ENCODE results near the gene CISD1. TPM values are rescaled to one million over a fixed set of nuclear protein-coding genes. Genes with fewer than 3 reads are reported as not detected.

The CISD1 gene
- total RNA-seq, 1 donor from 2014 or later: 24.8 TPM

DNA sequence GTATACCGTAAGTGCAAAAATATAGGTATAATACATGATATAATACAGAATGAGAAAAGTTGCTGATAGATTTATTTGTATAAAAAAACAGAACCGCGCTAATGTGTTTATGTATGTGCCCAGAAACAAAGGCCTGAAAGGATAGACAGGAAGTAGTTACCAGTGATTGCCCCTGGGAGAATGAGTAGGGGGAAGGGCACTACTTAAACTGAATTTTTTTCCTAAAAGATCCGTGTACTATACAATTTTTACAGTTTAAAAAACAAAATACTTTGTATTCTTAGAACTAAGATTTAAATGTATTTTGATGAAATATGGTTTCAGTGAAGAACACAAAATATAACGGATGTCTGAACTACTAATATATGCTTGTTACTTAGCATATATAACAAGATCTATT lies 4.2 kb upstream of the CISD1 start:
- DNase-seq (ENCODE audit: extremely low read depth, low read depth, low spot score): no peak

DNA sequence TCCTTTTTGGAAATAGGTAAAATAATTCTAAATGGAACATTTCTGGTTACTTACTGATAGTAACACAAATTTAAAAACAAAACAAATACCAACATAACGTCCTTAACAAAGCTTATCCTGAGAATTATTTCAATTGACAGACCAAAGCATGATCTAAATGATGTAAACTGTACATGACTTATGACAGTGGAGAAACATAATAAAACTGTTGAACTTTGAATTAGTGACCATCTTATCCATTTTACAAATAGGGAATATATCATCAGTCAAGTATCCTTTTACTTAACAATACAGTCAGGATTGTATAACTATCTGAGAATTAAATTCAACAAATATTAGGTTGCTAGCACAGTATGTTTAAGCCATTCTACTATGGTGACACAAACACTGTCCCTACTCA lies 3.7 kb upstream of the CISD1 start:
- no peak for DNase-seq (ENCODE audit: extremely low read depth, low read depth, low spot score)

DNA sequence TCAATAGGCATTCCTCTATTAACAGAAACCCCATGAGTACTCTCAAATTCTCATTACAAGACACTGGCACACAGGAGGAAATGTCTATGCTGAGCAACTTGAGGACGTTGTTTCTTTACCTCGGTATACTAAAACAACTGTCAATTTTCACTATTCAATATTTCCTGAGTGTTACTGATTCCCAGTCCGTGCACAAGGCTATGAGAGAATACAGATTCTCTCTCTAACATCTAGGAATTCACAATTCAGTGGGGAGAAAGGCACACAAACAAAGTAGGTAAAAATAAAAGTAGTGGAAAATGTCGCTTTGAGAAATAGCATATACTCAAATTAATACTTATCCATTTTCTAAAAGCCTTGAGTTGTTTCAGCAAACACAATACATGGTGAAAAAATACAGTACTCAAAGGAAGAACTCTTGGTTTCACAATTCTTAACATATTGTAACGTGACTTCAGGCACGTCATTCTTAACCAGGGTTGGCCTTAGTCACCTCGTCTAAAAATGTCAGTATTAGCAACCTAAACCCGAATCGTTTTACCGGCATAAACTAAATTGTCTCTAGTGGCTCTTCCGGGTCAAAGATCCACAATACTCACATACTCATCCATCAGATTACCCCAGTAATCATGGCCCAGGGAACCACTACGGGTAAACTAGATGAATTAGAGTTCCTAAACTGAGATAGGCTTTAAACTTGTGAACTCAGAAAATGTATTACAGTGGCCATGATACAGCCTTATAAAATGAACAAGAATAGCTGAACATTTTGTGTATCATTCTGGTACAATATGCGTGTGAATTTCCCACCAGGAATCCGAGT lies 2.7 kb upstream of the CISD1 start:
- no peak for DNase-seq (ENCODE audit: extremely low read depth, low read depth, low spot score)

DNA sequence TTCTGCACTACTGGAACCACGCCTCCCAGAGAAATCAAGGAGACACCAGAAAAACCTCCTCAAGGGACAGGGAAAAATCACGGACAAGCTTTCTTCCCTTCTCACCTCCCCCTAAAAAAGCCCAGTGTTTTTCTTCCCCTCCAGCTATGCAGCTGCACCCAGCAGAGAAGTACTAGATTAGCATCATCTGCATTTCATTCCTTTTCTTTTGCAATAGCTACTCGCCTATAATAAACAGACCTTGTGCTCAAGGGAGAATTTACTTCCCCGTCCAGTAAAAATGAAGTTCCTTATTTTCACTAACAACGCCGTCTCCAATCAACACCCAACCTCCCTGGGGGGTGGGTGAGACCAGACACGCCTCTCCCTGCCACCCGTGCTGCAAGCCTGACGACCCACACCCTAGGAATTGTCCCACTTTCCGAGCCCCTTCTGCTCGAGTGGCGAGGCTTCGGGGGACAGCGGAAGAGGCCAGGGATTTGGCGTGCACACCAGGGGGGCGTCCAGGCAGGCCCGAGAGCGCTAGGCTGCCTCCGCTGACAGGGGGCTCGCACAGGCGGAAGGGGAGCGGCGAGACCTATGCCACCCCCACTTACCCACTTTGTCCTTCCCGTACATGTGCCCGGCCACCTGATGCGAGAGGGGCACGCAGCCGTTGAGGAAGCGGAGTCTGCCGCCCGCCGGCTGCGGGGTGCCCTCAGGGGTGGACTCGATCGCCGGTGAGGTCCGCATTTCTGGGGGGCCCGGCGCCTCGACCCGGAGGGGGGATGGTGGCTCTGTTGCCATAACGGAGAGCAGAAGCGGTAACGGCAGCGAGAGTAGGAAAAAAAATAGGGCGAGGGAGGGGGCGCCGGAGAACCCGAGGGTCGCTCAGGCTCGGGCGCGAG lies 1.9 kb upstream of the CISD1 start:
- no peak for DNase-seq (ENCODE audit: extremely low read depth, low read depth, low spot score)

DNA sequence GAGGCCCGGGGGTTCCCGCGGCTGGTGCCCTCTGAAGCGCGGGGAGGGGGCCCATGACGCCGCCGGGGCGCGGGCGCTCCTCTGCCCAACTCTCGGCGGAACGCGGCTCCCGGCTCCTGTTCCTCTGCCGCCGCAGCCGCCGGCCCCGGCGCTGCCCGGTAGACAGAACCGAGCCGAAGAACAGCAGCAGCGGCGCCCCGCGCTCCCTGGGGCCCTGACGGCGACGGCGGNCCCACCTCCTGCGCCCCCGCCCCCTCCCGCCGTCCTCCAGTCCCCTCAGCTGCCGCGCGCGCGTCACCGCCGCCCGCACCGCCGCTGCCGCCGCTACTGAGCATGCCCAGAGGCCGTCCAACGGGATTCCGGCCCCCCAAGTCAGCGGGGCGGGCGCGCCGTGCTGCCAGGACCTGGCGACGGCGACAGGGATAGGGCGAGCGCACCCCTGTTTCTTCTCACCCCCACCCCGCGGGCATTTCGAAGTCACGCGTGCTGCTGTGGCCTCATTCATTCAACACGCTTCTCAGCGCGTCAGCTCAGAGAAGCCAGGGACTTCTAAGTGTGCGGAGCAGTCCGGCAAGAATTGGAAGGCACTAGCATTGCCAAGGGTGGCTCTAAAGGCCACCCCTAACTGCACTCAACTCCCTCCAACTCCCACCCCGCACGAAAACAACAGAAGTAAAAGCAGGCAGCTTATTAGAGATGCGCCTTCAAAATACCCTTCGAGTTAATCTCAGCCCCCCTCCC lies 1.1 kb upstream of the CISD1 start, which contains the start of gene IPMK:
Gene IPMK (minus strand): TSS at position 182 of the 741 bp plus-strand sequence. CDS start 283 bp downstream, outside the sequence.
- no peak for DNase-seq (ENCODE audit: extremely low read depth, low read depth, low spot score)

DNA sequence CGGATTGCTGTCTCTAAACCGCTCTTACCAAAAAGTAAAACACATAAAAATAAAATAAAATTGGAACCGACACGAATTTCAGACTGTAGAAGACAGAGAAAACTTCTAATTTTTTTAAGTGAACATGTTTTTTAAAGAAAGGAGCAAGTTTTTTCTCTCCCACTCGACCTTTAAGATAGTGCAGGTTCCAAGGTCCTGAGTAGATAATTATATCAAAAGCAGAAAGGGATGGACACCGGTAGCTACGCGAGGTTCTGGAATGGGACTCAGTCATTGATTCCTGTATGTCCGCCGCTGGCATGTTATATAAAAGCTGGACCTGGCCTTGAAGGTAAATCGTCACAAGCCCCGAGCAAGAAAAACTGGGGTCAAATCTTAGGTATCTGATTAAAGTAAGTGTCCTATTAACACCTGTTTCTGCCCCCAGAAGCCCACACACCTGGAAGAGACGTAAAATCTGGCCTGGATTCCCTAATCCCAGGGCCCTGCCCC lies 462 bp upstream of the CISD1 start:
- DNase-seq (ENCODE audit: extremely low read depth, low read depth, low spot score): no peak

DNA sequence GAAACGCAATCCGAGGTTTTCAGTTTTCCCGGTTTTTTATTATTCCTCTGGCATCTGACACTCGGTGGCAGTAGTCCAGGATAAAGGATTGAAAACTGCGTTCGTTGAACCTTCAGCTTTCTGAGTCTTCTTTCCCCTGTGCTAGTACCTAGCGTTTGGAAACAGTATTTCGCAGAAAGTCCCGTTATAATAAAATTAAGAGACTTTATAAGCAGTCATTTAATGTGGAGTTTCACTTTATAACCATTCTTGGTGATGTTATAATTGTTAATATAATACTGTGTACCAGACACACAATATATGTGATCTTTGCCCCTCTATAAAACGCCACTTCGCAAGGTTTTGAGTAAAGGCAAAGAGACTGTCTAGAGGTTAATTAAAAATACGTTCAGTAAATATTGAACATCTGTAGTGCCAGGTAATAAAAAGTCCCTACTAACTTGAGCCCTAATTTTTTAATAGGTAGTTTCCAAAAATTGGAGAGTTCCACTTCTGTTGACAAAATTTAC lies 874 bp downstream of the CISD1 start:
- no peak for DNase-seq (ENCODE audit: extremely low read depth, low read depth, low spot score)

DNA sequence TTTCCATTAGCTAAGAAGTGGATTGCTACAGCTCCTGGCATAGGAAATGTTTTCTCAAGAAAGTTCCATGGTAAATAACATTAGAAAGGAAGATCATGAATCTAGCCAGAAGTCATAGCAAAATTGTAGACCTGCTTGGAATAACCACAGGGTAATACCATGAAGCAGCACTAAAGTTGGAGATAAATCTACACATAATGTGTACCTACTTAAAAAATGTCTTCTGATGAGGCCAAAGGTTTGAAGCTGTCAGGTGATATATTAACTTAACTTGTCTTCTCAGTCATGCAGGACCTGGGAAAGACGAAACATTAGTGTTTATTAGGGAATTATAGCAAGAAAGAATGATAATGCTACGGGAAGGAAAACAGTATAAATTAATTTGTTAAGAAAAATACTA lies 6.3 kb downstream of the CISD1 start:
- DNase-seq (ENCODE audit: extremely low read depth, low read depth, low spot score): no peak

DNA sequence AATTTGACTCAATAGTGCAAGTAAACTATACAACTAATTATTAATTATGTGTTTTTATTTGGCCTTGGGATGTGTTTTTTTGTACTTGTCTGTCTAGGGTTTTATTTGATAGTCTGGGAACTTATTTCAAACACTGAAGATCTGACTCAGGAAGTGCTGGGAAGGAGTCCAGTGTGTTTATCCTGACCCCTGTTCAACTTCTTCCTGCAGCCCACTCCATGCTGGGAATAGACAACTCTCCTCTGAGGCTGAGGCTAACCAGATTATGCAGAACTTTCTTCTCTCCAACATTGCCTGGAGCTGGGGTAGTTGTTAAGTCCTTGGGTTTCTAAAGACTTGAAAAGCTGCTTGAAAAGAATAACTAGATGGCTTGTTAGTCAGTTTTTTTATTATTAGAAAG lies 6.9 kb downstream of the CISD1 start:
- DNase-seq (ENCODE audit: extremely low read depth, low read depth, low spot score): no peak

DNA sequence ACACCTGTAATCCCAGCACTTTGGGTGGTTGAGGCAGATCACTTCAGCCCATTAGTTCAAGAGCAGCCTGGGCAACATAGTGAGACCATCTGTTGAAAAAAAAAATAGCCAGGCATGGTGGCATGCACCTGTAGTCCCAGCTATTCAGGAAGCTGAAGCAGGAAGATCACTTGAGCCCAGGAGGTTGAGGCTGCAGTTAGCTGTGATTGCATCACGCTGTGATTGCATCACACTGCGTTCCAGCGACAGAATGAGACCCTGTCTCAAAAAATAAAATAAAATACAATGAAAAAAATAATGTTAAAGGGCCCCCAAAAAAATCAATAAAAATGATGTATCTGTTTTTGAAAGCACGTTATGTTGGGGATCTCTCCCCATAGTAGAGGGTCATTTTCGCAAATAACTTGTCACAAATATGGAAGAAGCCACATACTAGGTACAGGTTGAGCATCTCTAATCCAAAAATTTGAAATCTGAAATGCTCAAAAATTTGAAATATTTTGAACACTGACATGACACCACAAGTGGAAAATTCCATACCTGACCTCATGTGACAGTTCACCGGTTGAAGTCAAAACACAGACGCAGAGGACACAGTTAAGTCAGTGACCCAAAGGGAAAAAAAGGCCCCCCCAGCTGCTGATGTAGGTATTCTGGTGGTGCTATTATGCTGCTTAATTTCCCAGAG lies 9.5 kb downstream of the CISD1 start:
- DNase-seq (ENCODE audit: extremely low read depth, low read depth, low spot score): no peak

DNA sequence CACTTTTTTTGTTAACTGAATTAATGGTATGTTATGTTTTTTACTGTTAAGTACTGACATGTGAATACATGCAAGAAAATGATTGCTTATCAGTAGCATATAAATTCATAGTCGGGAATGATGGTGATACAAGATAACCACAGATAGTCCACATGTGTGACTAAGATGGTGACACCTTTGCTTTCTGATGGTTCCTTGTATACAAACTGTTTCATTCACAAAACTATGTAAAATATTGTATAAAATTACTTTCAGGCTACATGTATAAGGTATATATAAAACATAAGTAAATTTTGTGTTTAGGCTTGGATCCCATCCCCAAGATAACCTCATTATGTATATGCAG lies 10.0 kb downstream of the CISD1 start:
- DNase-seq (ENCODE audit: extremely low read depth, low read depth, low spot score): no peak

DNA sequence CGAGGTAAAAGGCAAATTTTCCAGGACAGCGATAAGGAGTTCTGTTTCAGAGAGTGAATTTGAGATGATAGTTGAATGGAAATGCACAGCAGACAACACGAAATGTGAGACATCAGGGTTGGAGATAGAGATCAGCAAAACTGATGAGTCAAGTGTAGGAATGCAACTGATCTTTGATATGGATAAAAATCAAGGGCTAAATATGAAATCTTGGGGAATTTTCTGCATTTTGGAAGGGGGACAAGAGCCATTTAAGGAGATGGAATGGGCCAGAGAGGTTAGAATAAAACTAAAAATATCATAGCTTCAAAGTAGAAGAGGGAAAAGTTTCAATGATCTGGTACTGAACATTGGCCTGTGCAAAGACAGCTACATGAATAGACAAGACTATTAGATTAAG lies 11.5 kb downstream of the CISD1 start:
- DNase-seq (ENCODE audit: extremely low read depth, low read depth, low spot score): no peak

DNA sequence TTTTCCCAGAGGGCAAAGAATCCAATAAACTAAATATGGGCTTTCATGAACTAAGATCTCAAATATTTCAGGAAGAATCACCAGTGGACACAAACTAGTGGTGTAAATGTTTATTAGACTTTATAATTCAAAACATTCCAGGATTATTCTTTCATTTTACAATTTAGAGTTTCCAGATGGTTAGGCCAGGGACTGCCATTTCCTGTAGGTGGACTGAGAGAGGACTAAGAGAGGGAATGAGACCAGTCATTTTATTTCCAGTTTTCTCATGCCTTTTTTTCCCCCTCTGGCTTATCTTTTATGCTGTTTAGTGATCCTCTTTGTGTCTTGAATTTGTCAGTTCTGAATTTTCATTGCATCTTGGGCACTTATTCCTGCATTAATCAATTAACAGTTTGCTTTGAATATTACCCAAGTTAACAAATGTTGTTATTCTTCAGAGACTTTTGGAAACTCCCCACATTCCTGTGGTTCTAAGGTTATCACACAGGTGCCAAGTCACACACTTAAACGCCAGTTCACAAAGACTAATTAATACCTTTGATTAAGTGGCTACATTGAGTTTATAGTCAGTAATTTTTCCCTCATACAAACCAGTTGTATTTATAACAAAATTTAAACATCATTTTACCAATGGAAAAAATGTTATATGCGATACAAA lies 12.3 kb downstream of the CISD1 start:
- DNase-seq (ENCODE audit: extremely low read depth, low read depth, low spot score): no peak

DNA sequence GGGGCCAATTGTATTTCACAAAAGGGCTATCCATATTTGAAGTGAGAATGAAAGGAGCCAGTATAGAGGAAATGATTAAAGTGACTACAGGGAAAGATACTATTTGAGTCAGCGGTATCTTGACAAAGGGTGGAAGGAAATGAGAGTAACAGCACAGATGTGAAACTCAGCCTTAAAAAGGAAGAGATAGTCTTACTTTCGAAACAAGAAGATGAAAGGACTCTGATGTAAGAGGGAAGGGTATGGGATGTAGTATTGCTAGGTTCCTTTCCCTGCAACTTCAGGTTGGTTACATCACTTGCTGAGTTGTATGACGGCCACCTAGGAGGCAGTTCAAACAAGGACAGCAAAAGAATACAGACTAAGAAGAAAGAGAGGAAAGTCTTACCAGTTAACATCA lies 13.7 kb downstream of the CISD1 start:
- peak; percentile 85 for DNase-seq (ENCODE audit: extremely low read depth, low read depth, low spot score)

DNA sequence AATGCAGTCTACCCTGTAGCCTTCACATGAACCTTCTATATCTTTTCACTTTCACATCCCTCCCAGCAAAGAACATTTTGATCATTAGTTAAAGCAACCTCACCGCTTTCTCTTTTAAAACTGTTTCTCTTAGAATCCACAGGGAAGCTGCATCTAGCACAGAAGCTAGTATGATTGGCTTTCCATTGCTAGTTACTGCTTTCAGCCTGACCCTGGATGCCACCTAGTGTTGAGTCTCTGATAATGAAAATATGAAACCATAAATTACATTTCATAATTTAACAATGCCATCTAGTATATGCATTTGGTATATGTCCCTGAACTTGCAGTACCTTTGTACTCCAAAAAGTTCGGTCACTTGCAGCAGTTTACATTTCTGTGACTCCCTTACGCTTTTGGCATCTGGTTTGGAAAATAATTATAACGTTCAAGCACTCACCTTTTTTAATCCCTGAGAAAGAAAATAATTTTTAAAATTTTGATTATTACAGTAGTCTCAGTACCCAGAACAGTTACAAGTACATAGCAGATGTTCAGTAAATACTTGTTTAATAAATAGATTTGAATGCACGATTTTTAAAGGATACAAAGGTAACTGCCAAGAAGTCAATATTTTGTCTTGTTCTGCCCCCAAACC lies 22.7 kb downstream of the CISD1 start:
- no peak for DNase-seq (ENCODE audit: extremely low read depth, low read depth, low spot score)

DNA sequence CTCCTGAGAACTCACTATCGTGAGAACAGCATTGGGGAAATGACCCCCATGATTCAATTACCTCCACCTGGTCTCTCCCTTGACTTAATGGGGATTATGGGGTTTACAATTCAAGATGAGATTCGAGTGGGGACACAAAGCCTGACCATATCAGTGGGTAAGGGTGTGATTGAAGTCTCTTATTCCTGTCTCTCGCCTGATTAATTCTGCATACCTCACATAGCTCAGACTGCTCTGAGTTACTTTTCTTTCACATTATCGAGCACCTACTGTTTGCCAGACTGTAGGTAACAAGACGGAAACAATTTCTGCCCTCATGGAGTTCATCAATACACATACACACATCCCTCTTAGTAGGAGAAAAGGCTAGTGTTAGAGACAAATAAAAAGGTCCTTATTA lies 25.0 kb downstream of the CISD1 start:
- no peak for DNase-seq (ENCODE audit: extremely low read depth, low read depth, low spot score)

DNA sequence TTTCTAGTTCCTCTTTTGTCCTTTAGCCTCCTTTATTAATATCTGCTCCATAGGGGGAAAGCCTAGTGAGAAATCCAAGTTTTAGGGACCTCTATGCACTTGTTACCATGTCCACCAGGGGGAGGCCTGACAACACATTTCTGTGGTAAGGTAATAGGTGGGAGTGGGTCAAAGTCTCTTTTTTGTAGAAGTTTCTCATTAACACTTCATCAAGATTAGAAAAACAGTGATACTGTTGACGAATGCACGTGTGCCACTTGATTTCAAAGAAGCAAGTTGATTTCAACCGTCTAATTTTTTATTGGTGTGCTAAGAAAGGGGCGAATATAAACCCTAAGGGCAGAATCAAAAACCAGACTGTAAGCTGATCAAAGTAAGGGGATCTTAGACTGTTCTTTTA lies 30.6 kb downstream of the CISD1 start:
- DNase-seq (ENCODE audit: extremely low read depth, low read depth, low spot score): no peak

DNA sequence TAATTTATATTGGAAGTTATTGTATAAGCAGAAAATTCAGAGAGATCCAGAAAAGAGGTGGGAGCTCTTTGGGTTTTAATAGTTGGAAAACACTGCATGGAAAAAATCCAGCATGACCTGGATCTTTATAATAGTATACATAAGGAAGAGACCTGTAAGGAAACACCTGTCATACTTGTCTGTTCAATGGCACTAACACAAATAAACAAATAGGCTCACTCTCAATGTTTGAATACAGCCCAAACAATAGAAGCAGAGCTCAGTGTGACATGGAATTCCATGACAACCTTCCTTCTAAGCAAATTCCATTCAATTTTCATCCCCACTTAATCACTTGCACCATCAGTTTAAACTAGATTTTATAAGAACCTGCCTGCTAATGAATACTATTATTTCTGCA lies 31.7 kb downstream of the CISD1 start:
- no peak for DNase-seq (ENCODE audit: extremely low read depth, low read depth, low spot score)

DNA sequence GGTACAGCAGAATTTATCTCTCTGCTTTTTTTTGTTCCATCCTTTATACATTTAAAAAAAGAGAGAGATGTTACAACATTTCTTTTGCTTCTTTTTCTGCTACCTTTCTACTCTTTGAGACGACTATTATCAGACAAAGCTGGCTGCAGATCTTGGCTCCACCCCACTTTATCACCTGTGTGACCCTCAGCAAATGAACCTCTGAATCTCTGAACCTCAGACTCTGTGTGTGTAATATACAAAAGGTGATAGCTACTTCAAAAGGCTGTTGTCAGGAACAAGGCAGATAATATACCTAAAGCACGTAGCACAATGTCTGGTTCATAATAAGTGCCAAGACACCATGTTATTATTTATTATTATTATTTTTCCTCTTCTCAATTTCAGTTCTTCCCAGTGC lies 33.3 kb downstream of the CISD1 start:
- no peak for DNase-seq (ENCODE audit: extremely low read depth, low read depth, low spot score)
